HG03139 (cell line): ENCODE results near the gene RAD51B.
"Not testable (repeated sequence)": the region's sequence is repeated elsewhere in the genome, so short reads cannot be mapped to it uniquely, and the experiment has no call there.

Experiments used
- ATAC-seq: cut with Tn5 transposase; IDR thresholded peaks from one replicate; pipeline ENCODE4 v1.9.1; 2021; ENCODE audit not compliant: unreplicated experiment

The RAD51B gene

GRCh38 chr14:68245146-68246073, 425.8 kb downstream of the RAD51B start:
- ATAC-seq = no peak

GRCh38 chr14:68246074-68246785, 426.7 kb downstream of the RAD51B start:
- ATAC-seq = no peak

GRCh38 chr14:68246786-68247105, 427.2 kb downstream of the RAD51B start:
- ATAC-seq = no peak

- no peak for ATAC-seq
Measured at GRCh38 chr14:68247274-68247673, 427.7 kb downstream of the RAD51B start.

GRCh38 chr14:68247676-68248268, 428.2 kb downstream of the RAD51B start:
- no peak for ATAC-seq

DNA sequence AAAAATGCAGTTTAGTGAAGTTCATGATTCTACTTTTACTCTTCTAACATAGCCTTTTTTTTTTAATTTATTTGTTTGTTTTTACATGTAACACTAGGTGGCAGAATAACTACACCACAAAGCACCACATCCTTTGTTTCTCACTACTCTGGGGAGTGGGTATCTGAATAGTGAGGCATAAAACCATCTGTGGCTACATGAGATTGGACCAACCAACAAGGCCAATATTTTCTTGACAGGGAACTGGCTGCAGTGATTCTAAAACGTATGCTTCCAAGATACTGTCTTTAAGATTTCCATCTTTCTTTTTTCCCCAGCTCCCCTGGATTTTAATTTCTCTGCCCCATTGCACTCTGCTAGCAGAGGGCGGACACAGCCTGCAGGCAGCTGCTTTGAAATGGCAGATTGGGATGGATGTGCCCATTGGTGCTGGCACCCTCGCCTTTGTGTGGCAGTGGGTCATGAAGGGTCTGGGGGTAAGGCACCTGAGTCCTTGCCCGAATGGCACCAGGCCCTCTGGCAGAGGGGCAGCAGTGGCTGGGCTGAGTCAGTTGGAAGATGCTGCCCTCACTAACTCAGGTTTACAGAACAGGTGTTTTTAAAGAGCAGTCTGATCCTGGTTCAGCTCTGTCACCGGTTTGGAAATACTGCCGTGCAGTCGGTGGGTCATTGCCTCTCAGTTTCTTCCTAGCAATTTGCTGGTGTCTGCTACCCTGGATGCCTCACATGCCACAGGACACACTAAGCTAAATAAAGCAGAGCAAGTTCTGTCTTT, 429.1 kb downstream of the RAD51B start:
- ATAC-seq = no peak

- no peak for ATAC-seq
Measured at GRCh38 chr14:68249661-68250451, 430.3 kb downstream of the RAD51B start.

GRCh38 chr14:68250927-68251768, 431.6 kb downstream of the RAD51B start:
- ATAC-seq = no peak

DNA sequence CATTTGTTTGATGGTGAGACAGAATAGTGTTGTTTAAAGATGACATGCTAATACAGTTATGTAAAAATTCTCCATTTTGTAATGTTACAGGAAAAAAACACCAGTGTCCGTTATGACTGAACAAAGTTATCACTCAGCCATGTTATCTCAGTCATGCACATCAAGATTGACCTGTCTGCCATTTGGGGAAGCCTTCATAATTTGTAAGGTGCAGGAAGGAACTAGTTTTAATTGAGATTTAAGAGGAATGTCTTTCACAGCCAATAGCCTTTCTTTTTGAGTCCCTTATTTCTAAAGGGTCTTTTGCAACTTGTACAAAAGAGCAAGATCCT, 432.2 kb downstream of the RAD51B start:
- ATAC-seq = no peak

- ATAC-seq = no peak
Measured at GRCh38 chr14:68253160-68253780, 433.7 kb downstream of the RAD51B start.

DNA sequence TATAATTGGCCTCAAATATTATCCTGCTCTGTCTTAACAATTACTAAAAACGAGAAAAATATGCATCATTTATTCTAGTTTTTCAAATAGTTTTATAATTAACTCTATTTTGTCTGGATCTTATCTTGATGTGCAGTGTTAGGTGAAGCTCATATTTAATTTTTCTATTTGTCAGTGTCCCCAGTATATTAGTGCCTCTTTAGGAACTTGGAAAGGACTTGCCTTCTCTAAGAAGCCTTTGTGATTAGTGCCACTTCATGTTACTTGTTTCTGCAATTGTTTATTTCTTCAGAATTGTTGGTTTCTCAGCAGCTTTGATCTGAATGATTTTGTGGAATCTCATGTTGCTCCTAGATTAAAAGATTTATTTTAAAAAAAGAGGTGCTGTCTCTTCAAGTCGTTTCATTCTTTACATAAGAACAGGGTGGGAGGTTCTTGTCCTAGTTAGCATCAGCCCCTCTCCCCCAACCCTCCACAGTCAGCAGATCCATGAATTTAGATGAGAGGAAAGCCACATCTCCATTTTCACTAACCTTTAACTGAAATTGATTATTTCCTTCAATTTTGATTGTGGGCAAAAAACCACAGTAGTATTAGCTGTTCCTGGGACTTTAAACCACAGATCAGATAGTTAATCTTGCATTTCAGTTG, 434.4 kb downstream of the RAD51B start:
- no peak for ATAC-seq

DNA sequence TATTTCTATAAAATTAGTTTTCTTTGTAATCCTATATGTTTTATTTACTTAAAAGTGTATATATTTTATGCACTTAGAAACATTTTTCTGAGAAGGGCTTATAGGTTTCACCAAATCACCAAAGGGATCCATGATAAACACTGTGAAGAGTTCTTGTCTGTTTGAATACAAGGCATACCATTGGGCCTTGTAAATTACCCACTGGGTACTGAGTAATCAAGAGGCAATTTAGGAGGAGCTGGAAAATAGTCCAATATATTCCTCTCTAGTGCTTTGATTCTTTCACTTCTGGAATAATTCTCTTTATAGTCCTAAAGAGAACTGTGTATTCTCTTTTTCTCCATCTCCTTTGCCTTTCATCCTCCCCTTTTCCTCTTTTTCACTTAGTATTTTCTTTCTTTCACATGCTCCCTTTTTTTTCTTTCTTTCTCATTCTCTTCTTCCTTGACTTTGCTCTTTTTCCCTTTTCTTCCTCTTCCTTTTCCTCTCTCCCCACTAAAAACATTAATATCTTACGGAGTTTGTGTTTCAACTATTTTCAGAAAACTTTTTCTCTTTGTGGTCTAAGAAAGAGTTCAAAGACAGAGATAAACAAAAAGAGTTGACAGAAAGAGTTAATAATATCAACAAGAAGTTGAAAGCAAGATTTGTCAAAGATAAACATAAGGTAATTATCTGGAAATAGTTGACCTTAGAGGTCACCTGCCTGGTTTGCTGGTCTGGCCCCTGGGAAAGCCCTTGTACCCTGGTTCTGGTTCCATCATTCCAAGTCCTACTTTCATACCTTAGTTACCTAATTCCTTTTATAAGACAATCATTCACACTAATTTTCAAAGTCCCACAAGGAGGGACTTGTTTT, 435.3 kb downstream of the RAD51B start:
- ATAC-seq = no peak

- ATAC-seq = no peak
Measured at GRCh38 chr14:68255693-68256178, 436.2 kb downstream of the RAD51B start.

GRCh38 chr14:68257969-68258368, 438.4 kb downstream of the RAD51B start:
- no peak for ATAC-seq

DNA sequence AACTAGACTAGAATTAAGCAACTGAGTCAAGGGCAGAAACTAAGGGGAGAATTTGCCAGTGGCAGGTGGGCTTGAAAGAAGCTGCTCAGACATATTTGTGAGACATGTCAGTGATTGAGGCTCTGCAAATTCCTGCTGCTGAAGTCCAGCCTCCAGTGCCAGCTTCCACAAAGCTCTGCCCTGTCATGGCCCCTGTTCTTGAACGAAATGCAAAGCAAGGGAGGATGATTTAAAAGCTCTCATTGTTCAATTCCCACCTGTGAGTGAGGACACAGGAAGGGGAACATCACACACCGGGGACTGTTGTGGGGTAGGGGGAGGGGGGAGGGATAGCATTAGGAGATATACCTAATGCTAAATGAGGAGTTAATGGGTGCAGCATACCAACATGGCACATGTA, 439.4 kb downstream of the RAD51B start:
- not testable (repeated sequence) for ATAC-seq

GRCh38 chr14:68260121-68260520, 440.5 kb downstream of the RAD51B start:
- no peak for ATAC-seq

GRCh38 chr14:68261092-68261842, 441.7 kb downstream of the RAD51B start:
- ATAC-seq = no peak
